Measurements from ENCODE around the gene GLOD4.
"Not testable (repeated sequence)": the region's sequence is repeated elsewhere in the genome, so short reads cannot be mapped to it uniquely, and the experiment has no call there.

The GLOD4 gene

GRCh38 chr17:790874-791247 lies 8.8 kb upstream of the GLOD4 start:
- not testable (repeated sequence) for H2AFZ ChIP-seq (ENCODE audit: low read length, unreplicated experiment); H3K4me1 ChIP-seq (ENCODE audit: control insufficient read depth, insufficient read depth, low read length, unreplicated experiment); H3K79me2 ChIP-seq (ENCODE audit: control insufficient read depth, insufficient read depth, low read length, unreplicated experiment); H3K27me3 ChIP-seq (ENCODE audit: insufficient read depth, low read length); H3K27ac ChIP-seq (ENCODE audit: low read depth, low read length); H3K4me3 ChIP-seq (ENCODE audit: low read depth, low read length)
- H3K36me3 ChIP-seq (ENCODE audit: insufficient read depth, low read length) = peaks cover 26% of the 10 kb centered on the region

- not testable (repeated sequence) for H2AFZ ChIP-seq (ENCODE audit: low read length, unreplicated experiment); H3K27me3 ChIP-seq (ENCODE audit: insufficient read depth, low read length); H3K79me2 ChIP-seq (ENCODE audit: control insufficient read depth, insufficient read depth, low read length, unreplicated experiment); H3K27ac ChIP-seq (ENCODE audit: low read depth, low read length); H3K4me3 ChIP-seq (ENCODE audit: low read depth, low read length); H3K4me1 ChIP-seq (ENCODE audit: control insufficient read depth, insufficient read depth, low read length, unreplicated experiment)
- peaks cover 26% of the 10 kb centered on the region for H3K36me3 ChIP-seq (ENCODE audit: insufficient read depth, low read length)
Measured at GRCh38 chr17:789931-790873, 8.1 kb upstream of the GLOD4 start.

- H3K27ac ChIP-seq (ENCODE audit: low read depth, low read length) = no peak overlapping the region
- H3K4me3 ChIP-seq (ENCODE audit: low read depth, low read length) = no peak overlapping the region
- H3K4me1 ChIP-seq (ENCODE audit: control insufficient read depth, insufficient read depth, low read length, unreplicated experiment) = peaks cover under 1% of the 10 kb centered on the region
- H3K79me2 ChIP-seq (ENCODE audit: control insufficient read depth, insufficient read depth, low read length, unreplicated experiment) = peaks cover 12% of the 10 kb centered on the region
- H3K27me3 ChIP-seq (ENCODE audit: insufficient read depth, low read length) = no peaks in the 10 kb centered on the region
- H3K36me3 ChIP-seq (ENCODE audit: insufficient read depth, low read length) = peaks cover 26% of the 10 kb centered on the region
- no peak overlapping the region for H2AFZ ChIP-seq (ENCODE audit: low read length, unreplicated experiment)
Measured at GRCh38 chr17:789160-789840, 7.2 kb upstream of the GLOD4 start.

GRCh38 chr17:788551-788950 lies 6.5 kb upstream of the GLOD4 start:
- H3K36me3 ChIP-seq (ENCODE audit: insufficient read depth, low read length) = peaks cover 26% of the 10 kb centered on the region
- H3K27me3 ChIP-seq (ENCODE audit: insufficient read depth, low read length) = no peaks in the 10 kb centered on the region
- no peak overlapping the region for H2AFZ ChIP-seq (ENCODE audit: low read length, unreplicated experiment)
- H3K27ac ChIP-seq (ENCODE audit: low read depth, low read length) = no peak overlapping the region
- H3K4me1 ChIP-seq (ENCODE audit: control insufficient read depth, insufficient read depth, low read length, unreplicated experiment) = peaks cover 2% of the 10 kb centered on the region
- H3K4me3 ChIP-seq (ENCODE audit: low read depth, low read length) = no peak overlapping the region
- H3K79me2 ChIP-seq (ENCODE audit: control insufficient read depth, insufficient read depth, low read length, unreplicated experiment) = peaks cover 20% of the 10 kb centered on the region

GRCh38 chr17:787641-788221 lies 5.7 kb upstream of the GLOD4 start:
- Histone ChIP-seq H3K4me3 (ENCODE audit: low read depth, low read length) (no peak overlapping the region), H3K27ac (ENCODE audit: low read depth, low read length) (no peak overlapping the region), H3K79me2 (ENCODE audit: control insufficient read depth, insufficient read depth, low read length, unreplicated experiment) (peaks cover 28% of the 10 kb centered on the region), H3K27me3 (ENCODE audit: insufficient read depth, low read length) (no peaks in the 10 kb centered on the region), H3K4me1 (ENCODE audit: control insufficient read depth, insufficient read depth, low read length, unreplicated experiment) (peaks cover 8% of the 10 kb centered on the region), H2AFZ (ENCODE audit: low read length, unreplicated experiment) (no peak overlapping the region), H3K36me3 (ENCODE audit: insufficient read depth, low read length) (peaks cover 25% of the 10 kb centered on the region)

GRCh38 chr17:785901-786300 lies 3.8 kb upstream of the GLOD4 start:
- peaks cover 46% of the 10 kb centered on the region for H3K79me2 ChIP-seq (ENCODE audit: control insufficient read depth, insufficient read depth, low read length, unreplicated experiment)
- H2AFZ ChIP-seq (ENCODE audit: low read length, unreplicated experiment); H3K27me3 ChIP-seq (ENCODE audit: insufficient read depth, low read length); H3K4me3 ChIP-seq (ENCODE audit: low read depth, low read length); H3K27ac ChIP-seq (ENCODE audit: low read depth, low read length): not testable (repeated sequence)
- peaks cover 16% of the 10 kb centered on the region for H3K36me3 ChIP-seq (ENCODE audit: insufficient read depth, low read length)
- peaks cover 13% of the 10 kb centered on the region for H3K4me1 ChIP-seq (ENCODE audit: control insufficient read depth, insufficient read depth, low read length, unreplicated experiment)

GRCh38 chr17:784143-784542 lies 2.1 kb upstream of the GLOD4 start:
- Histone ChIP-seq H3K79me2 (ENCODE audit: control insufficient read depth, insufficient read depth, low read length, unreplicated experiment) (peaks cover 57% of the 10 kb centered on the region), H3K36me3 (ENCODE audit: insufficient read depth, low read length) (peaks cover 6% of the 10 kb centered on the region), H2AFZ (ENCODE audit: low read length, unreplicated experiment) (no peak overlapping the region), H3K27me3 (ENCODE audit: insufficient read depth, low read length) (no peaks in the 10 kb centered on the region), H3K4me1 (ENCODE audit: control insufficient read depth, insufficient read depth, low read length, unreplicated experiment) (peaks cover 14% of the 10 kb centered on the region), H3K4me3 (ENCODE audit: low read depth, low read length) (peak overlapping the region; percentile 100; the same call in 1 of the 2 replicates), H3K27ac (ENCODE audit: low read depth, low read length) (no peak overlapping the region)

- no peak overlapping the region for H3K4me3 ChIP-seq (ENCODE audit: low read depth, low read length)
- H2AFZ ChIP-seq (ENCODE audit: low read length, unreplicated experiment) = no peak overlapping the region
- H3K79me2 ChIP-seq (ENCODE audit: control insufficient read depth, insufficient read depth, low read length, unreplicated experiment) = peaks cover 40% of the 10 kb centered on the region
- H3K36me3 ChIP-seq (ENCODE audit: insufficient read depth, low read length) = peaks cover 39% of the 10 kb centered on the region
- peaks cover 8% of the 10 kb centered on the region for H3K4me1 ChIP-seq (ENCODE audit: control insufficient read depth, insufficient read depth, low read length, unreplicated experiment)
- H3K27ac ChIP-seq (ENCODE audit: low read depth, low read length) = no peak overlapping the region
- no peaks in the 10 kb centered on the region for H3K27me3 ChIP-seq (ENCODE audit: insufficient read depth, low read length)
Measured at GRCh38 chr17:778096-778495, 4.0 kb downstream of the GLOD4 start.

GRCh38 chr17:774313-774584 lies 7.8 kb downstream of the GLOD4 start:
- Histone ChIP-seq H3K4me3 (ENCODE audit: low read depth, low read length) (no peak overlapping the region), H3K4me1 (ENCODE audit: control insufficient read depth, insufficient read depth, low read length, unreplicated experiment) (no peaks in the 10 kb centered on the region), H3K27ac (ENCODE audit: low read depth, low read length) (no peak overlapping the region), H2AFZ (ENCODE audit: low read length, unreplicated experiment) (no peak overlapping the region), H3K36me3 (ENCODE audit: insufficient read depth, low read length) (peaks cover 62% of the 10 kb centered on the region), H3K79me2 (ENCODE audit: control insufficient read depth, insufficient read depth, low read length, unreplicated experiment) (peaks cover 7% of the 10 kb centered on the region), H3K27me3 (ENCODE audit: insufficient read depth, low read length) (no peaks in the 10 kb centered on the region)

GRCh38 chr17:773467-774312 lies 8.4 kb downstream of the GLOD4 start:
- no peaks in the 10 kb centered on the region for H3K27me3 ChIP-seq (ENCODE audit: insufficient read depth, low read length)
- H3K27ac ChIP-seq (ENCODE audit: low read depth, low read length) = no peak overlapping the region
- H3K36me3 ChIP-seq (ENCODE audit: insufficient read depth, low read length) = peaks cover 60% of the 10 kb centered on the region

More at GRCh38 chr17:773467-774312, 8.4 kb downstream of the GLOD4 start:
- Histone ChIP-seq H3K4me1 (ENCODE audit: control insufficient read depth, insufficient read depth, low read length, unreplicated experiment) (no peaks in the 10 kb centered on the region), H3K4me3 (ENCODE audit: low read depth, low read length) (no peak overlapping the region), H3K79me2 (ENCODE audit: control insufficient read depth, insufficient read depth, low read length, unreplicated experiment) (peaks cover 7% of the 10 kb centered on the region), H2AFZ (ENCODE audit: low read length, unreplicated experiment) (no peak overlapping the region)

Data from ACC112 (cell line).